Transverse colon (tissue), 4 donors: ENCODE results near the gene MPPED1. TPM values are rescaled to one million over a fixed set of nuclear protein-coding genes. Genes with fewer than 3 reads are reported as not detected.

Source experiments
- DNase-seq: peaks from one replicate; pipeline ENCODE4 v3.0.0-alpha.2; 2019
- H3K27ac ChIP-seq, 4 donors: fragments of 200-600 bp; sonication (generic); 2 replicates each; pipeline ENCODE4 v1.5.1; 2016 to 2018; ENCODE audit warnings: inconsistent platforms in 4 of 4
- H3K27me3 ChIP-seq: fragments of 200-600 bp; sonication (generic); 2 replicates; pipeline ENCODE4 v1.5.1; 2017; ENCODE audit warnings: inconsistent platforms
- H3K36me3 ChIP-seq, 4 donors: fragments of 200-600 bp; sonication (generic); 2 replicates each; pipeline ENCODE4 v1.5.1; 2017 to 2019; ENCODE audit warnings: inconsistent platforms in 4 of 4
- H3K4me1 ChIP-seq, 4 donors: fragments of 200-600 bp; sonication (generic); 2 replicates each; pipeline ENCODE4 v1.5.1; 2017 to 2020; ENCODE audit warnings: inconsistent platforms in 4 of 4
- H3K4me3 ChIP-seq, 4 donors: fragments of 200-600 bp; sonication (generic); 1 replicate in 1 of 4; 2 replicates in 3 of 4; pipeline versions ENCODE4 v1.5.1 to v1.6.1; 2017 to 2019; ENCODE audit warnings: inconsistent platforms in 4 of 4
- H3K9me3 ChIP-seq, 2 donors: fragments of 200-600 bp; sonication (generic); 2 replicates each; pipeline ENCODE4 v1.5.1; 2017 to 2019; ENCODE audit warnings: inconsistent platforms in 2 of 2
- CTCF ChIP-seq, 5 experiments: fragments of 200-600 bp in 3 of 5; fragments of 450-650 bp in 2 of 5; sonication (generic) in 3 of 5; IDR thresholded peaks; 1 replicate in 2 of 5; 2 replicates in 3 of 5; pipeline ENCODE4 v1.5.1; 2016 to 2017; ENCODE audit warnings: antibody characterized with exemption in 5 of 5, inconsistent platforms in 3 of 5, mild to moderate bottlenecking in 2 of 5, moderate library complexity in 1 of 5
- EP300 ChIP-seq: sonication (generic); formaldehyde crosslinking; IDR thresholded peaks from one replicate; pipeline ENCODE4 v1.6.1; 2017; ENCODE audit warnings: antibody characterized with exemption, low read depth
- POLR2A ChIP-seq: fragments of 450-650 bp; IDR thresholded peaks from one replicate; pipeline ENCODE4 v1.6.1; 2016; ENCODE audit warnings: antibody characterized with exemption, mild to moderate bottlenecking, moderate library complexity
- POLR2AphosphoS5 ChIP-seq, 3 donors: sonication (generic); formaldehyde crosslinking; IDR thresholded peaks; one replicate each; pipeline ENCODE4 v1.6.1; 2016; ENCODE audit warnings: antibody characterized with exemption in 3 of 3
- WGBS, 2 donors: methylation state at CpG; one replicate each; pipeline ENCODE4 v1.1.5; 2018; ENCODE audit warnings: low coverage in 1 of 2; 5-methylcytosine and 5-hydroxymethylcytosine counted together
- in situ Hi-C, 4 donors: fragments of 200-750 bp; cut with MboI; loops; one replicate each; pipeline versions ENCODE4 v1.15.0 to v1.15.1; 2017; ENCODE audit warnings: low sequenced_read_pairs in 3 of 4, low pct_ligation_motif_present in 1 of 4, low pct_unique_long_range_greater_than_20kb in 1 of 4
- intact Hi-C: fragments of 100-400 bp; cut with DNase I; formaldehyde crosslinking; loops from one replicate; pipeline ENCODE4 v1.15.1; 2023; ENCODE audit warnings: low total_unique reads
- total RNA-seq, 4 donors: library from RNA; depleted of rRNA; stranded (reverse); fragments of >200 nt; gene quantifications; one replicate each; pipeline ENCODE4 v1.1.0, GENCODE V29; 2016

Gene MPPED1
- total RNA-seq, 4 donors from 2014 or later, result not detected

- H3K27ac ChIP-seq, result no peak overlapping the region
Measured at GRCh38 chr22:43401233-43401632, 10.6 kb upstream of the MPPED1 start.

GRCh38 chr22:43401661-43402060 lies 10.2 kb upstream of the MPPED1 start:
- no peaks in the 10 kb centered on the region for H3K9me3 ChIP-seq
- in situ Hi-C loops, result no loop called here
- H3K4me1 ChIP-seq, result no peaks in the 10 kb centered on the region
- no peaks in the 10 kb centered on the region for H3K36me3 ChIP-seq
- H3K4me3 ChIP-seq, result no peak overlapping the region
- no peak for DNase-seq
- intact Hi-C loops, result no loop called here
- no peak overlapping the region for H3K27ac ChIP-seq
- 73 to 100% methylated on average over 1 to 3 of the region's 3 CpGs for WGBS, 2 donors
- TF ChIP-seq CTCF (IDR thresholded peaks at IDR 0.05) (no peak), EP300 (no peak), POLR2A (no peak), POLR2AphosphoS5 (IDR thresholded peaks at IDR 0.05) (no peak)
- H3K27me3 ChIP-seq, result peaks cover 3% of the 10 kb centered on the region

More at GRCh38 chr22:43401233-43401632, 10.6 kb upstream of the MPPED1 start:
- Histone ChIP-seq H3K36me3 (no peaks in the 10 kb centered on the region), H3K27me3 (peaks cover 3% of the 10 kb centered on the region), H3K4me1 (no peaks in the 10 kb centered on the region), H3K4me3 (no peak overlapping the region), H3K9me3 (no peaks in the 10 kb centered on the region)
- intact Hi-C loops, result no loop called here
- WGBS, 2 donors, result 71% methylated on average over 5 of the region's 5 CpGs; no CpG with 5 or more reads in 1 of the 2 donors
- no peak for DNase-seq
- TF ChIP-seq POLR2A, result no peak
- TF ChIP-seq EP300, result no peak
- TF ChIP-seq CTCF (IDR thresholded peaks at IDR 0.05), result no peak
- no peak for TF ChIP-seq POLR2AphosphoS5 (IDR thresholded peaks at IDR 0.05)
- in situ Hi-C loops, result no loop called here

GRCh38 chr22:43402128-43402527 lies 9.7 kb upstream of the MPPED1 start:
- no peak for TF ChIP-seq EP300
- no peak for TF ChIP-seq POLR2AphosphoS5 (IDR thresholded peaks at IDR 0.05)
- TF ChIP-seq CTCF (IDR thresholded peaks at IDR 0.05), result no peak
- TF ChIP-seq POLR2A, result no peak
- WGBS, 2 donors, result 32 to 60% methylated on average over 1 of the region's 1 CpG
- Histone ChIP-seq H3K27ac (no peak overlapping the region), H3K9me3 (no peaks in the 10 kb centered on the region), H3K4me3 (no peak overlapping the region), H3K36me3 (no peaks in the 10 kb centered on the region), H3K4me1 (no peaks in the 10 kb centered on the region), H3K27me3 (no peaks in the 10 kb centered on the region)
- DNase-seq, result no peak
- in situ Hi-C loops (no loop called here), intact Hi-C loops (no loop called here)

- H3K4me1 ChIP-seq, result no peaks in the 10 kb centered on the region
- in situ Hi-C loops, result no loop called here
- no peak overlapping the region for H3K27ac ChIP-seq
- 67% methylated on average over 10 of the region's 15 CpGs; no CpG with 5 or more reads in 1 of the 2 donors for WGBS, 2 donors
- H3K9me3 ChIP-seq, result no peaks in the 10 kb centered on the region
- no peak for TF ChIP-seq CTCF (IDR thresholded peaks at IDR 0.05)
- TF ChIP-seq EP300, result no peak
- no peak for TF ChIP-seq POLR2A
- H3K4me3 ChIP-seq, result no peak overlapping the region
- DNase-seq, result no peak
- H3K36me3 ChIP-seq, result no peaks in the 10 kb centered on the region
- peaks cover 7% of the 10 kb centered on the region for H3K27me3 ChIP-seq
- intact Hi-C loops, result no loop called here
Measured at GRCh38 chr22:43404673-43405385, 7.0 kb upstream of the MPPED1 start.
